Neural progenitor cell (in vitro differentiated cells): ENCODE results near the gene ZNF496.

ENCODE experiments used
- EZH2 ChIP-seq: fragments of 200-600 bp; sonication (generic); IDR thresholded peaks from 2 replicates; pipeline ENCODE4 v1.6.1; 2017; ENCODE audit warnings: antibody characterized with exemption, mild to moderate bottlenecking, moderate library complexity
- EZH2phosphoT487 ChIP-seq: fragments of 200-600 bp; sonication (generic); IDR thresholded peaks from 2 replicates; pipeline ENCODE4 v1.6.1; 2017; ENCODE audit warnings: antibody characterized with exemption
- TF ChIP-seq, protein P1 (sequence below): fragments of 200-600 bp; sonication (generic); IDR thresholded peaks from 2 replicates; pipeline ENCODE4 v1.5.1; 2017; ENCODE audit warnings: antibody characterized with exemption, mild to moderate bottlenecking

DNA sequence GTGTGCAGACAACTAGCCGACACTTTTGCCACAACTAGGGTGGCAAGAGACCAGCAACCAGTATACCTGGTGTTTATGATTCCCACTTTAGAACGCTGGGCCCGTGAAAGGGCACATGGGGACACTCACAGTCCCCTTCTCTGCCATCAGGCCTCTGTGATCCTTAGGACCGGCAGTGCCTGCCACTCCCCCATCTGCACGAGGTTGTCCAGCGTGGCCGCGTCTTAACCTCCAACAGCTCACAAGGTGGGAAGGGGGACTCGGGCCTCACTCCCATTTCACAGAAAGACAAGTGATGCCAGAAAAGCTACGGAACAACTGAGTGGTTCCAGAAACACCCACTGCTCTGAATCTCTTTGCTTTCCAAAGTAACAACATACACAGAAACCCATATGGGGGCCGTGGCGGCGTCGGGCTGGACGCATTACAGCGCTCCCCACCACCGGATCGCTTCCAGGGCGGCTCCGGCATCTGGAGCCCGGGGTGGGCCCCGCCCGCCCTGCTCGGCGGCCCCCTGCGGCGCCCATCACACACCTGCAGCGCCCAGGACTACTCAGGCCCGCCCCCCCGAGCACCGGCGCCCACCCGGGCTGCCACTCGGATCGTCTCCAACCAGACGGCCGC, 1.0 kb downstream of the ZNF496 start:
- TF ChIP-seq, protein P1, sequence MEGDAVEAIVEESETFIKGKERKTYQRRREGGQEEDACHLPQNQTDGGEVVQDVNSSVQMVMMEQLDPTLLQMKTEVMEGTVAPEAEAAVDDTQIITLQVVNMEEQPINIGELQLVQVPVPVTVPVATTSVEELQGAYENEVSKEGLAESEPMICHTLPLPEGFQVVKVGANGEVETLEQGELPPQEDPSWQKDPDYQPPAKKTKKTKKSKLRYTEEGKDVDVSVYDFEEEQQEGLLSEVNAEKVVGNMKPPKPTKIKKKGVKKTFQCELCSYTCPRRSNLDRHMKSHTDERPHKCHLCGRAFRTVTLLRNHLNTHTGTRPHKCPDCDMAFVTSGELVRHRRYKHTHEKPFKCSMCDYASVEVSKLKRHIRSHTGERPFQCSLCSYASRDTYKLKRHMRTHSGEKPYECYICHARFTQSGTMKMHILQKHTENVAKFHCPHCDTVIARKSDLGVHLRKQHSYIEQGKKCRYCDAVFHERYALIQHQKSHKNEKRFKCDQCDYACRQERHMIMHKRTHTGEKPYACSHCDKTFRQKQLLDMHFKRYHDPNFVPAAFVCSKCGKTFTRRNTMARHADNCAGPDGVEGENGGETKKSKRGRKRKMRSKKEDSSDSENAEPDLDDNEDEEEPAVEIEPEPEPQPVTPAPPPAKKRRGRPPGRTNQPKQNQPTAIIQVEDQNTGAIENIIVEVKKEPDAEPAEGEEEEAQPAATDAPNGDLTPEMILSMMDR: no peak
- TF ChIP-seq EZH2 (no peak), EZH2phosphoT487 (no peak)
